Heart left ventricle (tissue), 13 donors: ENCODE measurements around the gene PLRG1.

ENCODE experiments used
- POLR2A ChIP-seq, 2 donors: fragments of 450-650 bp; IDR thresholded peaks; one replicate each; pipeline ENCODE4 v1.6.1; 2017; ENCODE audit warnings: antibody characterized with exemption in 2 of 2, mild to moderate bottlenecking in 2 of 2, moderate library complexity in 2 of 2
- TF ChIP-seq, protein P1 (sequence below), 12 donors: fragments of 200-600 bp; sonication (generic) in 4 of 12; IDR thresholded peaks; one replicate each; pipeline versions ENCODE4 v1.5.0 to v1.8.0; 2018 to 2022; ENCODE audit warnings: antibody characterized with exemption in 12 of 12, mild to moderate bottlenecking in 5 of 12
- donor health status: ischemic (EF 13 %, LVEDD 7.1; RV severe dilation, severe dysfunction).
- donor health status: DM: no; HTN: yes; CAD: no.
- donor health status: DM: no; HTN: no; CAD: no.
- donor health status: ischemic (EF 25% LVEDD 6.9; RV normal size, moderate dysfunction).
- donor health status: ischemic (EF 25% LVEDD 5.7; RV mildly dilated, moderate dysfunction).
- donor health status: ischemic (EF 35%, LVEDD 5.7; RV mildly dilated, moderate dysfunction).
- donor health status: nonischemic (EF 11% LVEDD 7.7; RV severe dilation, severe dysfunction).
- donor health status: DM: yes; HTN: yes; CAD: no.
- donor health status: PGD.
- donor health status: ischemic (EF 29% LVEDD 5.4; RV normal size, mild dysfunction).
- donor health status: nonischemic (EF 23%, LVEDD 6.1; RV moderate dilation, normal function).

DNA sequence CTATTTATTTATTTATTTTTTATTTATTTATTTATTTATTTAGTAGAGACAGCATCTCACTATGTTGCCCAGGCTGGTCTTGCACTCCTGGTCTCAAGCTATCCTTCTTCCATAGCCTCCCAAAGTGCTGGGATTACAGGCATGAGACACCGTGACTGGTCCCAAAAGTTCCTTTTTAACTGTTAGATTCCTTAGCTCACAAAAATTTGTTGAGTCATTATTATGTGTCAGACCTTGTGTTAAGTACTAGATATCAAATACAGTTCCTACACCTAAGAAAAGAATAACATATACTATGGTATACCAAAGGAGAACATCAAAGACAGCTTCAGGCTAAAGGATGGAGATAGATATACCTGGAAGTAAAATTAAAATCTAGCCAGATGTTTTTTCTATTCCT, 28.7 kb upstream of the PLRG1 start:
- TF ChIP-seq, protein P1, sequence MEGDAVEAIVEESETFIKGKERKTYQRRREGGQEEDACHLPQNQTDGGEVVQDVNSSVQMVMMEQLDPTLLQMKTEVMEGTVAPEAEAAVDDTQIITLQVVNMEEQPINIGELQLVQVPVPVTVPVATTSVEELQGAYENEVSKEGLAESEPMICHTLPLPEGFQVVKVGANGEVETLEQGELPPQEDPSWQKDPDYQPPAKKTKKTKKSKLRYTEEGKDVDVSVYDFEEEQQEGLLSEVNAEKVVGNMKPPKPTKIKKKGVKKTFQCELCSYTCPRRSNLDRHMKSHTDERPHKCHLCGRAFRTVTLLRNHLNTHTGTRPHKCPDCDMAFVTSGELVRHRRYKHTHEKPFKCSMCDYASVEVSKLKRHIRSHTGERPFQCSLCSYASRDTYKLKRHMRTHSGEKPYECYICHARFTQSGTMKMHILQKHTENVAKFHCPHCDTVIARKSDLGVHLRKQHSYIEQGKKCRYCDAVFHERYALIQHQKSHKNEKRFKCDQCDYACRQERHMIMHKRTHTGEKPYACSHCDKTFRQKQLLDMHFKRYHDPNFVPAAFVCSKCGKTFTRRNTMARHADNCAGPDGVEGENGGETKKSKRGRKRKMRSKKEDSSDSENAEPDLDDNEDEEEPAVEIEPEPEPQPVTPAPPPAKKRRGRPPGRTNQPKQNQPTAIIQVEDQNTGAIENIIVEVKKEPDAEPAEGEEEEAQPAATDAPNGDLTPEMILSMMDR (IDR thresholded peaks at IDR 0.05), result no peak
- TF ChIP-seq POLR2A (IDR thresholded peaks at IDR 0.05), result no peak
